Peyer's patch (tissue), 4 donors: ENCODE data around the gene HSD11B2.

Source experiments
- POLR2A ChIP-seq, 2 donors: fragments of 450-650 bp; IDR thresholded peaks; one replicate each; pipeline ENCODE4 v1.5.1; 2017; ENCODE audit warnings: antibody characterized with exemption in 2 of 2, mild to moderate bottlenecking in 2 of 2, moderate library complexity in 2 of 2
- TF ChIP-seq, protein P1 (sequence below), 6 experiments: fragments of 450-650 bp in 4 of 6; fragments of 200-600 bp in 2 of 6; sonication (generic) in 1 of 6; IDR thresholded peaks; one replicate each; pipeline ENCODE4 v1.5.1; 2017 to 2019; ENCODE audit warnings: antibody characterized with exemption in 6 of 6, mild to moderate bottlenecking in 3 of 6, moderate library complexity in 1 of 6

DNA sequence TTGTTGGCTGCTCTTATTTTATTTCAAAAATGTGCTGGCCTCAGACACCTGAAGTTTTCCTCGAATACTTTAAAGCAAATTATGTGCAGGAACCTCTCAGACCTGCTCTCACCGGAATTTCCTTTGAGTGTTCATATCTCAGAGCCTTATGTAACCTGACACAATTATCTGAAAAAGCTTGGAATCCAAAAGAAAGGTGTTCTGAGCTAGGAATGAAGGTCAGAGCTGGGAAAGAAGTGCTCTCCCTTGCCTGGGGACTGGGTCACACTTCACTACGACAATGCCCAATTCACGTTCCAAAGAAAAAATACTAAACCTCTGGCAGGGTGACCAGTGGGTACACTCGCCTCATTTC, 6.7 kb upstream of the HSD11B2 start:
- TF ChIP-seq, protein P1, sequence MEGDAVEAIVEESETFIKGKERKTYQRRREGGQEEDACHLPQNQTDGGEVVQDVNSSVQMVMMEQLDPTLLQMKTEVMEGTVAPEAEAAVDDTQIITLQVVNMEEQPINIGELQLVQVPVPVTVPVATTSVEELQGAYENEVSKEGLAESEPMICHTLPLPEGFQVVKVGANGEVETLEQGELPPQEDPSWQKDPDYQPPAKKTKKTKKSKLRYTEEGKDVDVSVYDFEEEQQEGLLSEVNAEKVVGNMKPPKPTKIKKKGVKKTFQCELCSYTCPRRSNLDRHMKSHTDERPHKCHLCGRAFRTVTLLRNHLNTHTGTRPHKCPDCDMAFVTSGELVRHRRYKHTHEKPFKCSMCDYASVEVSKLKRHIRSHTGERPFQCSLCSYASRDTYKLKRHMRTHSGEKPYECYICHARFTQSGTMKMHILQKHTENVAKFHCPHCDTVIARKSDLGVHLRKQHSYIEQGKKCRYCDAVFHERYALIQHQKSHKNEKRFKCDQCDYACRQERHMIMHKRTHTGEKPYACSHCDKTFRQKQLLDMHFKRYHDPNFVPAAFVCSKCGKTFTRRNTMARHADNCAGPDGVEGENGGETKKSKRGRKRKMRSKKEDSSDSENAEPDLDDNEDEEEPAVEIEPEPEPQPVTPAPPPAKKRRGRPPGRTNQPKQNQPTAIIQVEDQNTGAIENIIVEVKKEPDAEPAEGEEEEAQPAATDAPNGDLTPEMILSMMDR (IDR thresholded peaks at IDR 0.05): no peak
- no peak for TF ChIP-seq POLR2A (IDR thresholded peaks at IDR 0.05)
